GM04503 (cell line): Measurements from ENCODE around the gene LECT2.
A peak's percentile ranks its signal among the peaks of the same experiment; 100 is the strongest.

Experiments
- DNase-seq: peaks from one replicate; pipeline ENCODE4 v3.0.0-alpha.2; 2012; ENCODE audit warnings: low read depth

LECT2 gene

DNA sequence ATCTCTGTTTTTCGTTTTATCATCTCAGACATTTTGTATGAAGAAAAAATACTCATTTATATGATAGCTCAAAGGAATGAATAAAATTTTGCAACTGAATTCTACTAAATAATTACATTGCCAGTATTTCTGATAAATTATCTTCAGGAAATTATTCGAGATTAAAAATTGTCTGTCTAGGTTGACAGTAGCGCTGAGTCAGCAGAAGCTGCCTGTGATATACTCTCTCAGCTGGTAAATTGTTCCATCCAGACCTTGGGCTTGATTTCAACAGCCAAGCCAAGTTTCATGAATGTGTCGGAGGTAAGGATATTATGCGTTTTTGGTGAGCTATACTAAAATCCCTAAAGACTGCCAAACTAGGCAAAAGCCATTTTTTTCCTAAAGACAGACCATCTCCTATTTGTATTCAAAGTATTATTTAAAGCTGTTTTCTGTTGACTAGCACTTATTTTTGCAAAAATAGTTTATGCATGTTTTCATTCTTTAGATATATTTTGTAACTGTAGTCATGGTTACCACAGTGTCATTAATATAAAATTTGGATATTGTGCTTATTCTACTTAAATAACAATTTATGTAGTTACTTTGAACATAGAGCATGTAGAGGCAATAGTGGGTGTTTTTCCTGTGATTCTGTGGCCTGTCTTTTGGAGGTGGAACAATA is 17.4 kb downstream of the LECT2 start:
- no peak for DNase-seq

GRCh38 chr5:135934939-135935338 is 19.8 kb downstream of the LECT2 start:
- DNase-seq, result no peak

DNA sequence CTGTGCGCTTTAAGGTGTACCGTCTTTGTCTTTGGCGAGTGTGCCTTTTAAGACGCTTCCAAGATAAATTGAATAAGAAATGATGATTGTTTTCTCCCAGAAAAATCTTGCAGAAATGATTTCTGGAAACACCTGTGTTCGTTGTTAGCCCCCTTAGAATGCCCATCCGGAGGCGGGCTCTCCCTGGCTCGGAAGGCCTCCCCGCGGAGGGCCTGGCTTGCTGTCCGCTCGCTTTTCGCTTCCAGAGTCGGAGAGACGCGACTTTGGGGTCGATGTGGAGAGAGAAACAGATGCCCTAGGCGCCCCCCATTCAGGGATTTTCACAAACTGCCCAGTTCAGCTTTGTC is 23.9 kb downstream of the LECT2 start:
- DNase-seq, result no peak

- no peak for DNase-seq
Observed at GRCh38 chr5:135930029-135930948, 24.5 kb downstream of the LECT2 start.

- DNase-seq, result peak; percentile 10
Observed at GRCh38 chr5:135921388-135921787, 33.4 kb downstream of the LECT2 start.

DNA sequence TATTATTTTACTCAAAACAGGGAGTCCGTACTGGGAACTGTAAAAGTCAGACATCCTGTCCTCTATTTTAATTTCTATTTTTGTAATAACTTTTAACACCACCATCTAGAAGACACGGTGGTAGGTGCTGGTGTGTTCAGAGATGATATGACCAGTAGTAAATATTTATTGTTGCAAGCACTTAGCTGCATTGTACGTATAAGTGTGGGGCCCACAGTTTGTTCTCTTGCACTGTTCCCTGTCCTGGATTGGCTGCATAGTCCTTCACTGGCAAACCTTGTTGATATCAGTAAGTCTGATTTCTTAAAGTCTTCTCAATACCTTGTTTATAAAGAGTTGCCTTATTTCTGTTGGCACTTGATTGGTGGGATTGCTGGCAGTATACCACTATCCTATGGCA is 34.6 kb downstream of the LECT2 start:
- DNase-seq, result no peak

GRCh38 chr5:135916638-135917263 is 38.0 kb downstream of the LECT2 start:
- no peak for DNase-seq

- DNase-seq, result no peak
Observed at GRCh38 chr5:135915466-135916001, 39.2 kb downstream of the LECT2 start.

DNA sequence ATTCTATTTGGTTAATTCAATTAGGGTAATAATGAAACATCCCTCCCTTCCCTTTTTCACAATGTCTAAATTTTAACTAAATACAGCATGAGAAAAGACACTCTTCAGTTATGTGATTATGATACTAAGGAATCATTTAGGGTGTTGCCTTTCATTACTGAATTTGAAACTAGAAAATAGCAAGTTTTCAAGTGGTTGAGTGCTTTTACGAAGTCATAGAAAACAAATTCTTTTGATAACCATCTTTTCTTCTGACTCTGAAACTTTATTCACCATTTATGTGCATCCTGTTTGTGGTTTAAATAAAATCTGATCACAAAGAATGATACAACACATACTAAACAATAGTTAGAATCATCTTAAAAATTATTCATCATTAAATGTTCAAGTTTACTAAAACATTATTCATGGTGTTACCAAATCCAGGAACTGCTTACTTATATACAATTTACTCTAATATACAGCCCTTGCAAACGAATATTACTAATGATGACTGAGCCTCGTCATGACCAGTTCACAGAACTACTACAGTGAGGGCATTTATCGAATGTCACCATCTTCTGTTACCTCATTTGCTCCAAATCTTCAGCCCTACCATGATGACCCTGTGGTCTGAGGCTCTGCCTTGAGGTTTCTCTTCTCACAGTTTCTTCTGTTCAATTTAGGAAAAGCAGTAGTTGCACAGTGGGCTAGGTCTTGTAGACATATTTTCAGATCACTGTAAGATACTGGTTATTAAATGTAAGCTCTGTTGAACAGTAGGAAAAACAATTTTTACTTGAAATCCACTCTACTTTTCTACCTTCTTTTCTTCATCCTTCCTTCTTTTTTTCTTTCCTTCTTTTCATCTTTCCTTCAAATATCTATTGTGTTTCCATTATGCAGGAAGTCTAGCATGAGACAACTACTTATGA is 40.8 kb downstream of the LECT2 start:
- DNase-seq, result no peak

- DNase-seq, result no peak
Observed at GRCh38 chr5:135905144-135905543, 49.6 kb downstream of the LECT2 start.

DNA sequence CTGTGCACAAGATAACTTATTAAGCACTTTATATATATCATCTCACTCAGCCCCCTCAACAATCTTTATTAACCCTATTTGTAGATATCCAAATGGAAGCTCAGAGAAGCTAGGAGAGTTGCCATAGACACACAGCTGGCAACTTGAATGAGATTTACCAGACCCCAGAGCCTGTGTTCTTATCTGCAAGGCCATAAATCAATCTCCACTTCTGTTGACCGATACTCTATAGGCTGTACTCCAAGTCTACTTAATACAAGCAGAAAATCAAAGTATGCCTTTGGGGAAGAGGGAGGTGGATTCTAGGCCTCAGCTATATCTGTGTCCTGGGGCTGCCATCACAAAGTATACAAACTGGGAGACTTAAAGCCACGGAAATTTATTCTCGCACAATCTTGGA is 53.1 kb downstream of the LECT2 start:
- DNase-seq, result no peak

DNA sequence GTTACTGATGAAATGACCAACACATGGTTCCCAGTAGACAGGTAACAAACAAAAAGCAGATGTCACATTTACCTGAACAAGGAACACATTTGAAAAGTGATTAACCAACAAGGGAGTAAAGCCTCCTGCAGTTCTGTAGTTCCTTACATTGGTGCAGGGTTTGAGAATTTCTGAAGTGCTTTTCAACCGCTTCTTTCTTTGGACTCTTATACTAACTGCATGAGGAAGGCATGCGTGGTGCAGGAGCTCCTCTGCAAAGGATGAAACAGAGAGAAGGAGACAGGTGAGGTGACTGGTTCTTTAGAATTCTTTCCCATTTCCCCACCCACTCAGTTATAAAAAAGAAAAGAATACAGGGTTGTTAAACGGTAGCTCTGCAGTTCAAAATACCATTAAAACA is 54.5 kb downstream of the LECT2 start:
- no peak for DNase-seq

- no peak for DNase-seq
Observed at GRCh38 chr5:135898651-135899050, 56.1 kb downstream of the LECT2 start.
